GM21786 (cell line): Measurements from ENCODE around the gene DLG5.

Source experiments
- ATAC-seq: cut with Tn5 transposase; IDR thresholded peaks from one replicate; pipeline ENCODE4 v1.9.1; 2021; ENCODE audit not compliant: unreplicated experiment

Gene DLG5

DNA sequence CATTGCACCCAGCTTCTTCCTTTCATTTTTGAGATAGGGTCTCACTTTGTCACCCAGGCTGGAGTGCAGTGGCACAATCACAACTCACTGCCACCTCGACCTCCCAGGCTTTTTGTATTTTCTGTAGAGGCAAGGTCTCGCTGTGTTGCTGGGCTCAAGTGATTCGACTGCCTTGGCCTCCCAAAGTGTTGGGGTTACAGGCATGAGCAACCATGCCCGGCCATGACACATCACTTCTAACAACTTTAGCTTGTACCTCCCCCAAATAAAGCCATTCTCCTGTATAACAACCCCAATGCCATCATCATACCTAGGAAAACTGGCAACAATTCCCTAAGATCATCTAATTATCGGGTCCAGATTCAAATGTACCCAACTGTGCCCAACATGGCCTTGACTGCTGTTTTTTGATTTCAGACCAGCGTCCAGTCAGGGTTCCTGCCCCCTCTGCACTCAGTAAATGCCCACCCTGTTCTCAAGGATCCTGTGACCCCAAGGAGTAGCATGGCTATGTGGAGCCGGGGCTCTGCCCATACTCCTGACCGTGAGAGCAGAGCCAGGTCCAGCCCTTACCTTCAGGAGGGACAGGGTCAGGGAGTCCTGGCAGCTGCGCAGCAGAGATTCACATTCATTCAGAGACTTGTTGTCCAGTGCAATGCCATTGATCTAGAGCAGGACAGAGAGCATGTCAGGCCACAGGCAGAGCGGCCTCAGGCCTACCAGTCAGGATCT is 102.6 kb downstream of the DLG5 start:
- no peak for ATAC-seq

DNA sequence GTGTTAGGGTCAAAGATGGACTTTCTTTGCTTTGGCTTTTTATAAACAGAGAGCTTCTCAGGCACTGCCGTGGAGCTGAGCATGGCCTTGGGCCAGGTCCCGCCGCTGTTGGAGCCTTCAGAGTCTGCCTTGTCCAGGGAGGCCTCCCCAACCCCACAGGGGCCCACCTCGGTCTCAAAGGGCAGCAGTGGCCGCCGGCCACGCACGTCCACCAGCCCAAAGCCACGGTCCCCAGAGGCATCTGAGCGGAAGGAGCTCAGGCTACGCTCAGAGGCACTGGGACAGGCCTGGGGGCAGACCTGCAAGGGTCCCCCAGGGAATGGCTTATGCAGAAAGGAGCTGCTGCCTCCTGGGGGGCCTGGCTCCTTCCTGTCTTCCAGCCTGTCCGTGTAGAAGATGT is 105.0 kb downstream of the DLG5 start:
- no peak for ATAC-seq

DNA sequence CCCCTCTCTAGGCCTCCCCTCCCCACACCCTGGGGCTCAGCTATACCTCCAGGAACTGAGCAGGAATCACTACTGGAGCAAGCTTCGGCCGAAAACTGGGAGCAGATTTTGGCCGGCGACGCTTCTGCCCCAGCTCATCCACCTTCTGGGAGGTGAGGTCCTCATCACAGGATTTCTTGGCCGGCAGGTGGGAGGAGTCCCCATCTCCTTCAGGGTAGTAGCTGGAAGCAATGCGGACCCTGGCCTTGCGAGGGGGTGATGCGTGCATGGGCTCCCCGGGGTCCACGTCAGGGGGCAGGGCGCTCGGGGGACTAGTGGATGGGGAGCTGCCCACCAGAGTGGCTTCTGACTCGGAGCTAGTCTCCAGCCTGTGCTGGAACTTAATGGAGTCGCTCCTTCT is 105.5 kb downstream of the DLG5 start:
- no peak for ATAC-seq

DNA sequence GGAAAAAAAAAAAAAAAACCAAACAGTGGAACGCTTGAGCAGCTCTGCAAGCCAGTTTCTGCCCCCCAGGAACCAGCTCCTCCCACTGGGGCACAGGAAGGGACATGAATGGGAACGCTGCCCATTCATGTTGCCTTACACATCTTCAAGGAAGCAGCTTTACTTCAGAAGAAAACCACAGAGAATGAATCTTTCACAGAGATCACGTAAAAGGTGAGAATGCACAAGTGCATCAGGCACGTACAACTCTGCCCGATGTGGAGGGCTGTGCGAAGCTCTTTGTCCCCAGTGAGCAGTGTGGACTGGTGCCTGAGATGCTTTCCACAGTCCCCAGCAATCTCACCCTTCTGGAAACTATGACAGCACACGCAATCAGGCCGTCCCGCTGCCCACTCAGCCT is 106.2 kb downstream of the DLG5 start:
- no peak for ATAC-seq

DNA sequence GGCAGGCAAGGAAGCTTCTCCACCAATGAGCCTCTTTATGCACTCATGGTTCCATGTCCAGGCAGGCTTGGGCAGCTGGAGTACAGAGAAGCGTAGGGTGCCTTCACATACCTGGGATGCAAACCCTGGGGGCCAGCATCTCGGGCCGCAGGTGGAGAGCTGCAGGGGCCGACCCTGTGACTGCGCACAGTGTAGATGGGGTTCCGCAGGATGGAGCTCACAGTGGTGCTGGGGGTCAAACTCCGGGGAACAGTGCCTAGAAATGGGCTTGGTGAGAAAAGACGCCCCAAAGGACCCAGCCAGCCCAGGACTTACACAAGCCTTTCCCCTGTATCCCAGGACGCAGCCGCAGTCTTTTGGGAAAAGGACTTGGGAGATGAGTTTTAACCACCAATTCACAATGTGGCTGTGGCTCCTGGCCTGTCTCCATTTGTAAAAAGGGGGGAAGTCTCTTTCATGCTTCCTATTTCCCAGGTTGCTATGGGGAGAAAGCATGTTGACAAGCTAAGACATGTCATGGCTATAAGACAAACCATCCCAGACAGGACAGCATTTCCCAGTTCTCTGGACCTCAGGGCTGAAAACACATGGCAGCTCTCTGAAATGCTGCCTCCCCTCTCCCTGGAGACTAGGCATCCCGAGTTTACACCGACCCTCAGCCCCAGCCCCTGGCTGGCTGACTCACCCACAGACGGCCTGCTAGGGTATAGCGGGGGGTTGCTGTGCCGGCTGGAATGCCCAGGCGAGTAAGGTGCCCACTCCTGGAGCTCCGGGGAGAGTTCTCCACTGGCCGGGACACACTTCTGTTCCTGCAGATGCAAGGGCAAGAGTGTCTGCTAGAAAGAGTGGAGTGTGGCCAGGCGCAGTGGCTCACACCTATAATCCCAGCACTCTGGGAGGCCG is 107.1 kb downstream of the DLG5 start:
- no peak for ATAC-seq

DNA sequence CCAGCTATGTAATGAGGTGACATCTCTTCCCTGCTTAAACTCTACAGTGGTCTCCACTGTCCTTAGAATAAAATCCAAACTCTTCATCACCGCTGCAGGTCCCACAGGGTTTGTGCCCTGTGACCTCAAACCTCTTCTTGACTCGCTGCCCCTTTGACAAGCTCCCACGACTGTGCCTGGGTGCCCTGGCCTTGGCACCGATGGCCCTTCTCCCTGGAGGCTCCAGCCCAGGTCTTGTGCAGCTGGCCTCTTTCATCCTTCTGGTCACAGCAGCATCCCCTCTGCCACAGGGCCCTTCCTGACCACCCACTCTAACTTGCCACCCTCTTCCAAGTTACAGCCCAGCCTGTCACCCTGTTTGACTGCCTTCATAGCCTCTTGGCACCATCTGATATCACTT is 108.2 kb downstream of the DLG5 start:
- ATAC-seq, result no peak

DNA sequence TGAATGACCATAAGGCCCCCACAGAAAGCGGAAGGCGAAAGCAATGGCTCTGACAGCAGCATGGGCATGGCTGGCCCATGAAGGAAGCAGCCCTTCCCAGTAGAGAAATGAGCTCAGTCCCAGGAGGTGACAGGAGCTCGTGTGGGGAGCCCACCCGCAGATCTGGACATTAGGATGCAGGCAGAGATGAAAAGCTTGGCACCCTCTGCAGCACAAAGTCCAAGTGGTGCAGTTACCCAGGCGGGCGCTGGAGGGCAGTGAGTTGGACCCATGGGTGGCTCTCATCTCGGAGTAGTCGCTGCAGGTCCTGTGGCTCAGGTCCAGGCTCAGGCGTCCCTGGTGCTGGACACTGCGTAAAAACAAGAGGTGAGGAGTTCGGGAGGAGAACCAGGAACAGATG is 109.0 kb downstream of the DLG5 start:
- no peak for ATAC-seq

DNA sequence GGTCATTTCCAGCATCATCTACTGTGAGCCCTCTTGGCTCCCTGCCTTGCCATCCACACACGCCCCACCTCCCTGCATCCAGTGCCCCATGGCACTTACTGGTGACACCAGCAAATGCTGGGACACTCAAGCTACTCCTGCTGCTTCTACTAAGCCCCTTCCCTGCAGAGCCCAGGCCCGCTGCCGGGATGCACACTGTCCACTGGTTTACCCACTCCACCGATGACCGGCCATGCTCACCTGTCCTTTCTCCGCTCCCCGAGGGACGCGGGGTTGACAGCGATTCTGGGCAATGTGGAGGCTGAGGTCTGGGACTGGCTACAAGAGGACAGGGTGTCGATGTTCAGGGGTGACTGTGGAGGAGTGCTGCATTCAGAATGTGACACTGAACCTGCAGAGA is 110.2 kb downstream of the DLG5 start:
- no peak for ATAC-seq

DNA sequence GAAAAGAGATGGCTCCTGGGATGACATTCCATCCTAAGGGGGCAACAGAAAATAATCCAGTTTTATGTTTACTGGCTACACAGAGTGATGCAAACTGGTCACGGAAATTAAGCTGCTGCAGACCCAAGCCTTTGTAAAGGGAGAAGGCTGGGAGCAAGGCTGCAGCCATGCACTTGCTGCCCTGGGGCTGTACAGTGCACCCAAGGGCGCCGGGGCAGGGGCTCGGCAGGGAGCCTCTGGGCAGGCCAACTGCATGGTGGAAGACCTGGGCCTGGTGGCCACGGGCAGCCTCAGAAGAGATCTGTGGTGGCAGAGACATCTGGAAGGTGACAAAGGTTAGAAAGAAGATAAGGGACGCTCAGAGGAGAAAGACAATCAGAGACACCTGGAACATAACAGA is 113.8 kb downstream of the DLG5 start:
- no peak for ATAC-seq

DNA sequence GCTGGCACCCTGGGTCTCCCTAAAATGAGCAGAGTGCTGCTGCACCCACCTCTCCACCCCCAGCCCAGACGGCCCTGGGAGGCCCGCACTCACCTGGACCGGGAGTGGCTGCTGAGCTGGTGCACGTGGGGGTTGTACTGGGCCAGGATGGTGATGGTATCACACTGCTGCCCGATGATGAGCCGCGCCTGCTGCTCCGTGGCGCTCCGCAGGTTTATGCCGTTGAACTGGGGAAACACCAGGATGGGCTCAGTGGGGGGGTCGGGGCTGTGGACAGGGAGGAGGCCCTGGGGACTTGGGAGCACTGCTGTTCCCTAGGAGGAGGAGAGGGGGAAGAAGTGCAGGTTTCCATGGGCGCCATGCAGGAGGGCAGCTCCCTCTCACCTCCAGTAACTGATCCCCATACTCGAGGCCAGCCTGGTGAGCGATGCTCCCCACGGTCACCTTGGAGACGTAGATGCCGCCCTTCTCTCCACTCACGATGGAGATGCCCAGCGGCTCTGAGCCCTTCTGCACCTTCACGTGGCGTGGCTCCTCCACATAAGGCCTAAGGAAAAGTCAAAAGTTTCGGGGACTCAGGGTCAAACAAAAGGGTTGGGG is 114.6 kb downstream of the DLG5 start:
- no peak for ATAC-seq

DNA sequence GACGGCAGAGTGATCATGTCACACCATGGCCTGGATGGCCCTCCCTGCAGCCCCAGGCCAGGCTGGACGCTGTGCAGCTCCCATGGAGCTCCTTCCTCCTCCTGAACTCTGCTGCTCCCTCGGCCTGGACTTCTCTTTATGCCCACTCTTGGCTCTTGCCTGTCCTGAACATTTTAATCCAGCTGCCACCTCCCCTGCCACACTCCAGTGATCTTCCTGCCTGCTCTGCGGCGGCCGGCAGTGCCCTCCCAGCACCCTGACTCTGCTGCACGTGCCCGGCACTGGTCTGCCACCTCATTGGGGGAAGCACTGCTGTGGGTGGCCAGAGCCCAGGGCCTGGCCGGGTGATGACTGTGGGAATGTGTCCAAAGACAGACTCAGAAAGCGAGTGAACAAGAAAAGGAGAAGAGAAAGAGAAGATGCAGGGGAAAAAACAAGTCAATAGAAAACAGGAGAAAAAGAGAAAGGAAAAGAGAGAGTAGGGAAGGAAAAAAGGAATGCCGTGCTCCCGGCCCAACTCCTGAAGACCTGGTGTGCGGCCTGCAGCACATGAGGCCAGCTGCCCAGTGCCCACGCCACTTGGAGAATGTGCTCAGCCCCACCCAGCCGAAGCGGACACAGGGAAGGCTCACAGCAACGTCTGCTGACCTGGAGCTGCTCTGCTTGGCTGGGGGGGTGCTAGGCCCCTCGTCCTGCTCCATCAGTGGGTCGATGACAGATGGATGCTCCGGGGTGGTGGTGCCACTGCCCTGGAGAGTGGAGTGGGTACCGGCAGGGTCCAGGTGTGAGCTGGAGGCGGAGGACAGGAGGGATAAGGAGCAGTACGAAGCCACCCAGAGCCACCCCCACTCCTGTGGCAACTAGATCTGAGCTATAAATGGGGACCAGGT is 115.9 kb downstream of the DLG5 start:
- ATAC-seq, result no peak

DNA sequence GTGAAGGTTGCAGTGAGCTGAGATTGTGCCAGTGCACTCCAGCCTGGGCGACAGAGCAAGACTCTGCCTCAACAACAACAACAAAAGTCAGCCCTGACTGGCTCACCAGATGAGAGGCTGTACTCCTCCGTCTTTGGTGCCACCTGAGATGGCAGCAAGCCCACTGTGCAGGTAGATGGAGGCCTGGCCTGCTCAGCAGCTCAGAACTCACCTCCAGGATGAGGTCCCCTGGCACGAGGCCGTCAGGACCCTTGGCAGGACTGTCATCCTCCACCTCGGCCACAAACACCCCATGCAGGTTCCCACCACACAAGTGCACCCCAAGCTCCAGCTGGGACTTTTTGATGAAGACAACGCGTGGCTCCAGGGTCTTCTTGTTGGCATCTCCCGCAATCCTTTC is 117.2 kb downstream of the DLG5 start:
- no peak for ATAC-seq

DNA sequence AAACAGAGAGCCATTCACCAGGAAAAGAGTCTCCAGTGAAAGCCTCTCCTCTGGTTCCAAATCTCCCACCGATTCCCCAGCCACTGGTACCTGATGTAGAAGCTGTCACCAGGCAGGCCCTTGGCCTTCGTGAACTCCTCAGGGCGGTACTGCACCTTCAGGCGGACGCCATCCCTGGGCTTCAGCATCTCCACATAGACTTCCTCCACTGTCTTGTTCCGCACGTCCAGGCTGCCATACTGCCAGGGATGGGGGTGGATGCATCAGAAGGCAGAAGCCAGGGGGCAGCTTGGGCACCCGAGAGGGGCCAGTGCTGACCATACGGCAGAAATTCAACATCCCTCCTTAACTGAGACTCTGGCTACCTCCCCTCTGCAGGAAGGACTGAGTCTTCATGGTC is 118.8 kb downstream of the DLG5 start:
- no peak for ATAC-seq

DNA sequence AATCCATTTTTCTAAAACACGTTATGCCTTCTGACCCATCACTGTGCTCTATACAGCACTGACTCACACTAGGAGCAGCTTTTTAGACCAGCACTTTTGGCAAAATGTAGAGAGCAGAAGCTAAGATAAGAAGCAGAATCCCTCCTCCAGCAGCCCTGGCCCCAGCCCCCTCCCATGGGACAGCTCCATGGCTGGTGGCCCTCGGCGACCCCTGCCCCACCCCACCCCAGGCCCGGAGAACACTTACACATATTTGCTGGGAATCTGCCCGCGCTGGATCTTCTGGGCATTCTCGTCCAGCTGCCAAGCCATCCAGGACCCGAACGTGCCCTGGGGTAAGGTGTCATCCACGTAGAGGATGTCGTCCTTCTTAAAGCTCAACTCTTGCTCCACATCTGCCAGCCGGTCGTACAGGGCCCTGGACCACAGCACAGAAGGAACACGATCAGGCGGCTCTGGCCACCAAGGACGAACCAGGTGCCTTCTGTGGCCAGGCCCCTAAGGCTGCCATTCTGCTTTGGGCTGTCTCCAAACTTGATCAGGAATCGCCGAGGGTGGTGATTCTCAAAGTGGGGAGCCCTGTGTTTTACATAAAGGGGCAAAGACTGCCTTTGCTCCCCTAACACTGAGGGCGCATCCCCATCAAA is 119.9 kb downstream of the DLG5 start:
- no peak for ATAC-seq

DNA sequence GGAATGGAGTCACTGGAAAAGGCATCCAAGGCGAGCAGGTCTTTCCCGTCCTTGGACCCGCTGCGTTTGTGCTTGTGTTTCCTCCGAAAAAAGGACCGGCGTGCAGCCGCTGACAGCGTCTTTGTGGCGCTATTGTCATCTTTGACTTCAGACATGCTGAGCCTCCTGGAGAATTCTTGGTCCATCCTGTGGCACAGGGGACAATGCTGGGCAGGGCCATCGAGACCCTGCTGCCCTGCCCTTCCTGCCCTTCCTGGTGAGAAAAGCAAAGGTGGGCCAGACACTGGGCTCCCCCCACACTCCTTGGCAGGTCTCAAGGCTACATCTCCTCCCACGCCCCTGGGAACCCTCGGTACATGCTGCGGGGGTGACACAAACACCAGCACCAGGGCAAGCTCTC is 120.9 kb downstream of the DLG5 start:
- no peak for ATAC-seq

DNA sequence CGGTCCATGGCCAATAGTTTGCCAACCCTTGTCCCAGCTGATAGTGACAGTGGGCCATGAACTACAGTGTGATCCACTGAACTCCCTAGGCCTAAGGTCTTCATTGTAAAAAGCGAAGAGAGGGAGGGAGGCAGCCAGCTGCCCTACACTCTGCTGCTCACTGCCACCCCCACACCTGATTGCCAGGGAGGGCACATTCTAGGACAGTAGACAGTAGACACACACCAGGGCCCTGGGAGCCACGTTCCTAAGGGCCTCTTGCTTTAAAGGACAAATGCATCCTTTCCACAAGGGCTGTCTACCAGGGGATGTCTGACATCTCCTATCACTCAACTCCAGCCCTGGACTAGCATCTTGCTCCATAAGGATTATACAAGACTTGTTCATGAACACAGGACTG is 122.2 kb downstream of the DLG5 start:
- no peak for ATAC-seq

DNA sequence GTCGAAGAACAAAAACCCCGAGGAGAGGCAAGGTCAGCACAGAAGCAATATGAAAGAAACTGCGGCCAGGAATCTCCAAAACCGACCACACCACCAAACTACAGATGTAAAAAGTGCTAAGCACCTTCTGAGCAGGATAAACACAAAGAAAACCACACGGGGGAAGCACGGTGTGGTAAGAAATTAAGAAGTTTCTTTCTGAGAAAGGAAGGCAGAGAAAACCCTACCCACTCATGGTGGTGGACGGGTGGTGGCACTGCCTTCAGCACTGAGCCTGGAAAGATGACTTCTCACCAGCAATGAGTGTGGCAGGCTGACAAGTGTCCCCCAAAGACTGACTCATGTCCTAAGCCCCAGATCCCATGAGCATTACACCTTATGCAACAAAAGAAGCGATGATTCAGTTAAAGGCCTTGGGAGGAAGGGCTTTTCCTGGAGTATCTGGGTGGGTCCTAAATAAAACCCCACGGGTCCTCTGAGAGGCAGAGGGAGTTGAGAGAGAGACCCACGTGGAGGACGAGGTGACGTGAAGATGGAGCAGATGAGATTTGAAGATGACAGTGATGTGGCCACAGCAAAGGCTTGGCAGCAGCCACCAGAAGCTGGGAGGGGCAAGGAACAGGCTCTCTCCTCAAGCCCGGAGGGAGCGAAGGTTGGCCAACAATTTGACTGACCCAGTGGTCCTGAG is 124.9 kb downstream of the DLG5 start:
- peak; percentile 82 for ATAC-seq

DNA sequence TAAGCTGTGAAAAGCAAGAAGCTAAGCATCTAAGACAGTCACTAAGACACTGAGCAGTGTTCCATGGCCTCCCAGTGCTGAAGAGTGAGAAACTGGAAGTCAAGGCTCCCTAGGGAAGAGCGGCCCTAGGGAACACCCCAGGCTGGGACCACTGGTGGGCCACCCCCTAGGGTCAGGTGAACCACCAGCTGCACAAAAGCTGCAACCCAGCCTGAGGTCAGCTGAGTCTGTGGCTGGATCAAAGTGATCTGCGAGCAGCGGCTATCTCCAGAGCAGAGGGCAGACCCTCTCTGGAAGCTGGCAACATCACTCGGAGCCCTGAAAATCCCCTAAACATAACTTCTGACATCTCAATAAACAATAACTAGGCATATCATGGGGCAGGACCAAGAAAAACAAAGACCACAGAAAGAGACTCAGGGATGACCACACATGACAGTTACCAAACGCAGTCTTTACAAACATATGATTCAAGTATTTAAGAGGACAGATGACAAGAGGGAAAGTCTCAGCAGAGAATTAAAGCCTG is 125.8 kb downstream of the DLG5 start:
- no peak for ATAC-seq

DNA sequence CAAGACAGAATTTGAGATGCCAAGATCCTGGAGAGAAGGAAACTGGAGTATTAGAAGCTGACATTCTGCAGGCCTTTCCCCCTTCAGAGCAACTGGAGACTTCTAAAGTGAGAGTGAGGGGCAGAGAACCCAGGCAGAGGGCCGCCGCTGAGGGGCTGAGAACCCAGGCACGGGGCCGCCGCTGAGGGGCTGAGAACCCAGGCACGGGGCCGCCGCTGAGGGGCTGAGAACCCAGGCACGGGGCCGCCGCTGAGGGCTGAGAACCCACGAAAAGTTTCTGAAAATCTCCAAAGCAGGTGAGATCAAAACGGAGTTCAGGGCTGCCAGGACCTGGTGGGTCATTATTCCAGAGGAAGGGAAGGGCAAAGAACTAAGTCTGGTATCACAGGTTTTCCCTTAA is 126.2 kb downstream of the DLG5 start:
- no peak for ATAC-seq

DNA sequence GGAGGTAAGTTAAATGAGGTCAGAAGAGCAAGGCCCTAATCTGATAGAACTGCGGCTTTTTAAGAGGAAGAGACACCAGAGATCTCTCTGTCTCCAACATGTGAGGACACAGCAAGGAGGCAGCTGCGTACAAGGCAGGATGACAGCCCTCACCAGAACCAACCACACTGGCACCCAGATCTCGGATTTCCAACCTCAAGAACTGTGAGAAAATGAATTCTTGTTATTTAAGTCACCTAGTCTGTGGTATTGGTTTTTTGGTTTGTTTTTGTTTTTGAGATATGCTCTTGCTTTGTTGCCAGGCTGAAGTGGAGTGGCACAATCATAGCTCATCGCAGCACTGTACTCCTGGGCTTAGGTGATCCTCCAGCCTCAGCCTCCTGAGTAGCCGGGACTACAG is 127.2 kb downstream of the DLG5 start:
- ATAC-seq, result no peak
